ENCODE results near the gene ARFGEF3.
A peak's percentile ranks its signal among the peaks of the same experiment; 100 is the strongest.

The ARFGEF3 gene

GRCh38 chr6:138129190-138129589 lies 32.5 kb upstream of the ARFGEF3 start:
- H3K27me3 ChIP-seq (ENCODE audit: insufficient read depth, low read depth, severe bottlenecking): no peaks in the 10 kb centered on the region
- TF ChIP-seq CTCF (IDR thresholded peaks at IDR 0.05; ENCODE audit: low read depth, low read length): 0 out of 2 replicates have a peak, but pooled peaks have one; percentile 22

GRCh38 chr6:138142806-138143205 lies 18.9 kb upstream of the ARFGEF3 start:
- no peak for TF ChIP-seq CTCF (IDR thresholded peaks at IDR 0.05; ENCODE audit: low read depth, low read length)
- no peak overlapping the region for H3K27ac ChIP-seq
- no peaks in the 10 kb centered on the region for H3K36me3 ChIP-seq
- no peaks in the 10 kb centered on the region for H3K27me3 ChIP-seq (ENCODE audit: insufficient read depth, low read depth, severe bottlenecking)
- H3K9me3 ChIP-seq (ENCODE audit: severe bottlenecking): no peaks in the 10 kb centered on the region
- DNase-seq: no peak
- no peak overlapping the region for H3K4me3 ChIP-seq (ENCODE audit: low read depth, low read length)

More at GRCh38 chr6:138129190-138129589, 32.5 kb upstream of the ARFGEF3 start:
- no peak overlapping the region for H3K4me3 ChIP-seq (ENCODE audit: low read depth, low read length)
- H3K27ac ChIP-seq: no peak overlapping the region
- H3K36me3 ChIP-seq: no peaks in the 10 kb centered on the region
- DNase-seq: peak; percentile 17
- no peaks in the 10 kb centered on the region for H3K9me3 ChIP-seq (ENCODE audit: severe bottlenecking)

- Histone ChIP-seq H3K9me3 (ENCODE audit: severe bottlenecking) (no peaks in the 10 kb centered on the region), H3K4me3 (ENCODE audit: low read depth, low read length) (no peak overlapping the region), H3K27me3 (ENCODE audit: insufficient read depth, low read depth, severe bottlenecking) (no peaks in the 10 kb centered on the region), H3K36me3 (no peaks in the 10 kb centered on the region), H3K27ac (no peak overlapping the region)
- TF ChIP-seq CTCF (IDR thresholded peaks at IDR 0.05; ENCODE audit: low read depth, low read length): no peak
- no peak for DNase-seq
Observed at GRCh38 chr6:138145402-138145801, 16.3 kb upstream of the ARFGEF3 start.

- H3K4me3 ChIP-seq (ENCODE audit: low read depth, low read length): no peak overlapping the region
- H3K27me3 ChIP-seq (ENCODE audit: insufficient read depth, low read depth, severe bottlenecking): no peaks in the 10 kb centered on the region
- H3K36me3 ChIP-seq: no peaks in the 10 kb centered on the region
- no peak for TF ChIP-seq CTCF (IDR thresholded peaks at IDR 0.05; ENCODE audit: low read depth, low read length)
- DNase-seq: no peak
- no peaks in the 10 kb centered on the region for H3K9me3 ChIP-seq (ENCODE audit: severe bottlenecking)
- no peak overlapping the region for H3K27ac ChIP-seq
Observed at GRCh38 chr6:138146544-138146943, 15.2 kb upstream of the ARFGEF3 start.

GRCh38 chr6:138155443-138155842 lies 6.3 kb upstream of the ARFGEF3 start:
- no peaks in the 10 kb centered on the region for H3K36me3 ChIP-seq
- no peak overlapping the region for H3K4me3 ChIP-seq (ENCODE audit: low read depth, low read length)
- no peaks in the 10 kb centered on the region for H3K27me3 ChIP-seq (ENCODE audit: insufficient read depth, low read depth, severe bottlenecking)
- no peak for DNase-seq
- peaks cover 7% of the 10 kb centered on the region for H3K9me3 ChIP-seq (ENCODE audit: severe bottlenecking)
- no peak overlapping the region for H3K27ac ChIP-seq
- TF ChIP-seq CTCF (IDR thresholded peaks at IDR 0.05; ENCODE audit: low read depth, low read length): no peak

- Histone ChIP-seq H3K27me3 (ENCODE audit: insufficient read depth, low read depth, severe bottlenecking) (no peaks in the 10 kb centered on the region), H3K36me3 (no peaks in the 10 kb centered on the region), H3K4me3 (ENCODE audit: low read depth, low read length) (no peak overlapping the region), H3K9me3 (ENCODE audit: severe bottlenecking) (peaks cover 3% of the 10 kb centered on the region), H3K27ac (no peak overlapping the region)
- TF ChIP-seq CTCF (IDR thresholded peaks at IDR 0.05; ENCODE audit: low read depth, low read length): no peak
- DNase-seq: no peak
Observed at GRCh38 chr6:138157986-138158638, 3.6 kb upstream of the ARFGEF3 start.
